HG03439 (cell line): Measurements from ENCODE around the gene KCNMB4.

Source experiments
- ATAC-seq: cut with Tn5 transposase; IDR thresholded peaks from one replicate; pipeline ENCODE4 v1.9.1; 2021; ENCODE audit warnings: mild to moderate bottlenecking, moderate library complexity; ENCODE audit not compliant: unreplicated experiment

The KCNMB4 gene

GRCh38 chr12:70365648-70366518 is at the start of gene KCNMB4:
Gene KCNMB4, plus strand, starts transcription at chr12:70366290. Its CDS starts 445 bp downstream, at chr12:70366735.
- ATAC-seq = peak; percentile 83

- peak; percentile 97 for ATAC-seq
These were observed 48.3 kb upstream of the KCNMB4 start for GRCh38 chr12:70317781-70318180.

- ATAC-seq = no peak
These were observed 46.5 kb upstream of the KCNMB4 start for GRCh38 chr12:70319605-70320004.

GRCh38 chr12:70321191-70321590 is 44.9 kb upstream of the KCNMB4 start:
- no peak for ATAC-seq

GRCh38 chr12:70327541-70327940 is 38.5 kb upstream of the KCNMB4 start:
- ATAC-seq = no peak

GRCh38 chr12:70329728-70330127 is 36.4 kb upstream of the KCNMB4 start:
- no peak for ATAC-seq

- ATAC-seq = no peak
These were observed 35.9 kb upstream of the KCNMB4 start for GRCh38 chr12:70330158-70330557.

- ATAC-seq = no peak
These were observed 33.9 kb upstream of the KCNMB4 start for GRCh38 chr12:70332236-70332635.

- ATAC-seq = no peak
These were observed 31.3 kb upstream of the KCNMB4 start for GRCh38 chr12:70334742-70335141.

GRCh38 chr12:70338531-70338930 is 27.6 kb upstream of the KCNMB4 start:
- no peak for ATAC-seq

- ATAC-seq = no peak
These were observed 15.0 kb upstream of the KCNMB4 start for GRCh38 chr12:70351076-70351475.

- ATAC-seq = no peak
These were observed 12.1 kb upstream of the KCNMB4 start for GRCh38 chr12:70353780-70354660.

- ATAC-seq = no peak
These were observed 11.3 kb upstream of the KCNMB4 start for GRCh38 chr12:70354787-70355186.

- no peak for ATAC-seq
These were observed 10.1 kb upstream of the KCNMB4 start for GRCh38 chr12:70355972-70356371.

GRCh38 chr12:70359458-70360197 is 6.5 kb upstream of the KCNMB4 start:
- ATAC-seq = no peak

GRCh38 chr12:70360218-70360617 is 5.9 kb upstream of the KCNMB4 start:
- ATAC-seq = no peak

- ATAC-seq = no peak
These were observed 1.2 kb upstream of the KCNMB4 start for GRCh38 chr12:70364695-70365397.

- no peak for ATAC-seq
These were observed 767 bp upstream of the KCNMB4 start for GRCh38 chr12:70365398-70365647.

- peak; percentile 38 for ATAC-seq
These were observed 629 bp downstream of the KCNMB4 start for GRCh38 chr12:70366581-70367257.
